AG08395 (cell line): ENCODE measurements around the gene MEIS2.

Experiments used
- DNase-seq: peaks from one replicate; pipeline ENCODE4 v3.0.0; 2012; ENCODE audit warnings: mixed read lengths, low spot score

The MEIS2 gene

DNA sequence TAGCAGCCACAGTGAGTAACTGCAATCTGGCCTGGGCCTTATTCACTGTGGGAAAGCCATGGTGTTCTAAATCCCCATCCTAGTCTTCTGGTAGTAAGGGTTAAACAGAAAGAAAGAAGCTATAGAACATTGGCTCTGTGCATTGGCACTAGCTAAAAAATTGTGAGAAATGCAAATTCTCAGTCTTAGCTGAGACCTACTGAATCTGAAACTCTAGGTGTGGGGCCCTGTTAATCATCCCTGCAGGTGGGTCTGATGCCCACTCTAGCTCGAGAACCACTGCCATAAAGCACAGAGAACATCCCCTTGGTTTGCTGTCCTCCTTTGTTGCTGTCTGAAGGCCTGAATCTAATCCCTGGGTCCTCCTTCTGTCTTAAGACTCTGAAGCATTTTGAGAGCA, 59.3 kb downstream of the MEIS2 start:
- no peak for DNase-seq

DNA sequence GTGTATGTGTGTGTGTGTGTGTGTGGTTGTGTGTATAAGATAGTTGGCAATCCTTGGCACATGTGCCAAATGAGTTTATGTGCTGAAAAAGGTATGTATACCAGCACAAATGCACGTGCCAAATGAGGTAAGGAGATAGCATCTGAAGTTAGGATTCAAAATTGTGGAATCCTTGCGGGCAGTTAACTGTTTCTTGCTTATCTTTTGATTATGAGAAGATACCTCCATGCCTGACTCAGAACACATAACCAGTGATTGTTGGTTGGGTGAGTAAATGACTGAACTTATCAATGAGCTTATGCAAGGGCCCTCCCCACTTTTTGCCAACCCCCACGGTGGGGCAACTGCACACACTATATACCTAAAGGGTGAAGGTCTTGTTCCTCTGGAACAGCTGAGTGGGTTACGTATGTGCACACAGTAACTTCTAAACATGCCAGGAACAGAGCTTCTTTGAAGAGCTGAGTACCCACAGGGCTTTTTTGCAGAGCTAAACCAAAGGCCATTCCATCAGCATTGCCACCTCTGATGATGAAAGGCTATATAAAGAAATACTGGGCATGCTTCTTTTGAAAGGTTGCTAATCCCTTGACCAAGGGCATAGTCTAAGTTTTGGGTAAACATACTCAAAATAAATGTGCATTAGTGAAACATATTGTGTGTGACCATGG, 60.1 kb downstream of the MEIS2 start:
- DNase-seq, result no peak

DNA sequence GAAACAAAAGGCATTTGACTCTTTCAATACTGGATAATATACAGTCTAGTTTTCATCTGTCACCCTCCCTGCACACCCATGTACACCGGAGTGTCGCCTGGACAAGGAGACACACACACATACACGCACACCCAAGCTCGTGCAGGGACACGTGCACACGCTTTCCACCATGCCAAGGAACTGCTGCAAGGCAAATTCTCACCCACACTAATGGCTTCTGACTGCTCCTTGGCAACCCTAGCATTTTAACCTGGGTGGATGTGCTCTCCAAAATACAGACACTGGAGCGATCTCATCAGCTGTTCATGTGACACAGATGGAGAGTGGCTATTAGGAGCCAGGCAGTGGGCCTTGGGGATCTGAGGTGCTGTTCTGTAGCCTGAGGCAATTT, 61.6 kb downstream of the MEIS2 start:
- DNase-seq, result no peak

DNA sequence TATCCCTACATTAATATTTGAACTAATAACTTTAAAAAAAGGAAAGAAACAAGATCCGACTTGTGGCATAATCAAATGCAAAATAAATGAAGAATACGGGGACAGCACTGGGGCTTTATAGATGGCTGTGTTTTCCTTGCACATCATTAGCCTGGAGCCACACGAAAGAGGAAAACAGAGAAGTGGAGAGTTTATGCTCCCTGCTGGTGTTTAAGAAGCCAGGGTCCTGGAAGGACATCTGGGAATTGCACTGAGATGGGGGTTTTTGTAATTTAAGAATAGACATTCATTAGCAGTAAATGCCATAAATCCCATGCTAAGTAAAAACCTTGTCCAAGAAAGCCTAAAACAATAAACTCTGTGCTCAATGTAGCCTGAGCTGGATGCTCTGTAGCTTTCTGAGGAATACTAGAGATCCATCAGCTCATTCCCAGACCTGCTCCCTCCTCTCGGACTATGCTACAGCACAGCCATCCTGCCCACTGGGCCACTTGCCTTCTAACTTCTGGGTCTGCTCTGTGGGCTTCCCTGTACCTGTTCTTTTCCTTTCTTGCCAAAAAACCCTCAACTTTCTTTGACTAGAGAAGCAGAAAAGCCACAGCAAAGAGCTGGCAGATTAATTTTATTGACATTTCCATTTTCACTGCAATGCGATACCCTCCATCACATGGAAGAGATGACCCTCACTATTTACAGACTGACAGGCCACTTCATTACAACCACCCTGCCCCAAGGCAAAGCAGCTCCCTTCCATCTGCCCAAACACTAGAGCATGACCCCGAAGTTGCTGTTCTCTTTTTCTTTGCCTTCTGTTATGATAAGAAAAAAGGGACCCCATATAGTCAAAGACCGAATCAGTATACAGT, 62.3 kb downstream of the MEIS2 start:
- no peak for DNase-seq

DNA sequence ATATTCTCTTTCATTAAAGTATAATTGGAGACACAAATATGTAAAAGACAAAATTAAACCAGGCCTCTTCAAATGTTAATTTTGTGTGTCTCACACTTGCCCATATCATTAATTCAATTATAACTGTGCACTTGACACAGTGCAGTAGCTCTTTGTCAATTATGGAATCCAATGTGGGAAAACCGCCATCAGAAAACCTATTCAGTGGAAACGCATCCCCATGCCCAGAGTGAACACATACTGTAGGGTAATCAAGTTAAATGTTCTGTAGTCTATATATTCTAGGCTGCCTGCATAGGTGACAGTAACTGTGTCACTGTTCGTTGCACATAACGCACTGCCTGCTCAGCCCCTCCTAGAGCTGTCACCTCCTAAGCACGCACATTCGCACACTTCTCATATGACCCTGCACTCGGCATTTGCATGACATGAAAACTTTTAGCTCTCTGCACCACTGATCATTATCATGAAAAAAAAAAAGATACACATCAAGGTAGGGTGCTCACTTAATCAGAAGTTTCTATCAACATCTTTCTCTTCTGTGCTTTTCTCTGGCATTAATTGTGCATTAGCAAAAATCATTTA, 63.2 kb downstream of the MEIS2 start:
- no peak for DNase-seq

DNA sequence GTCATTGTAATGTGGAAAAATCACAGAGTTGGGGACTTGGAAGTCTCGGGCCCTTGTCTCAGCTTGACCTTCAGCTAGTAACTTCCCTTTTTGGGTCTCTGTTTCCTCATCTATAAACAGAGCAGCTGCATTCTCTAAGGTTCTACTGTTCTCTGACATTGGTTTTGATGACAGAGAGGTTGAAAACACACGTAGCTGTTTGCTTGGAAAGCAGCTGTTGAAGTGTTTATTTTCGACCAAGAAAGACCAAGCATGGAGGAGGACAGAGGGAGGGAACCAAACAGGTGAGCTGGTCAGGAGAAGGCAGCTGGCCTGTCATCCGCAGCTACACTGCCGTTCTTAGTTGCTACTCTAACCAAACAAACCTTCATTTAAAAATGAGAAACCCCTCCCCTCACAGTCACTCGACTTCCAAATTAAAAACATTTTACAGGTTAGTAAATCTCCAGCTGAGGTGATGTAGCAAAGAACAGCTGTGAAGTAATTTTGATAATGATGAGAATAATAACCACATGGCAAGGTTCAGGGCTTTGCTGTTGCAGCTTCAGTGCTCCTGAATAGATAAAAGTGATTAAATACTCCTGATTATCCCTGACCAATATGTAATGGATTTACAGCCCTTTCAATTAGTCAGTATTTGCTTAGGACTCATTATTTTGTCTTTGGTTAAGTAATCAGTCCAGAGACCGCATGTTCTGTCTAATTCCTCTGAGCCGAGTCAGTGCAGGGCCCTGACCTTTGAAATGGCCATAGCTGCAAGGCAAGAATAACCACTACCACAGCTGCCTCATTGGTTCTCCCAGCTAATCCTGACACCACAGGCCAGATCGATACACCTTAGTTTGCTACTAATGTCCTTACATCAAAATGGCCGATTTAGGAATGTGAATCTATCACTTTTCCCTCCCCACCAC, 65.3 kb downstream of the MEIS2 start:
- peak; percentile 38 for DNase-seq

DNA sequence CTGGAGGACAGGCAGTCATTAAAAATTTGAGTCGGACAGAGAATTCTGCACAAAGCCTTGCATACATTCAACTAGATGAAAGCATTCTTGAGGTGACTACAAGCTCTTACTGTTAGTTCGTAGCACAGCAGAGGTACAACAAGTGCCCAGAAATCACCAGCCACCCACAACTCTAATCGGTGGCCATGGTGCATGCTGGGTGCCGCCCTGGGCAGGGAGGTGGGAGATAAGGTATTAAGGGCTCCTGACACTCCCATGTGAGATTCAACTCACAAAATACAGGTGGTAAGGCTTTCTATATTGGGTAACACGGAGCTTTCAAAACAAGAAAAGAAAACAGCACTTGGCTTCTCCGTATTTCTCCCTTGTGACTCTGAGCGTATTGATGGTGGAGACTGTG, 66.0 kb downstream of the MEIS2 start:
- no peak for DNase-seq

DNA sequence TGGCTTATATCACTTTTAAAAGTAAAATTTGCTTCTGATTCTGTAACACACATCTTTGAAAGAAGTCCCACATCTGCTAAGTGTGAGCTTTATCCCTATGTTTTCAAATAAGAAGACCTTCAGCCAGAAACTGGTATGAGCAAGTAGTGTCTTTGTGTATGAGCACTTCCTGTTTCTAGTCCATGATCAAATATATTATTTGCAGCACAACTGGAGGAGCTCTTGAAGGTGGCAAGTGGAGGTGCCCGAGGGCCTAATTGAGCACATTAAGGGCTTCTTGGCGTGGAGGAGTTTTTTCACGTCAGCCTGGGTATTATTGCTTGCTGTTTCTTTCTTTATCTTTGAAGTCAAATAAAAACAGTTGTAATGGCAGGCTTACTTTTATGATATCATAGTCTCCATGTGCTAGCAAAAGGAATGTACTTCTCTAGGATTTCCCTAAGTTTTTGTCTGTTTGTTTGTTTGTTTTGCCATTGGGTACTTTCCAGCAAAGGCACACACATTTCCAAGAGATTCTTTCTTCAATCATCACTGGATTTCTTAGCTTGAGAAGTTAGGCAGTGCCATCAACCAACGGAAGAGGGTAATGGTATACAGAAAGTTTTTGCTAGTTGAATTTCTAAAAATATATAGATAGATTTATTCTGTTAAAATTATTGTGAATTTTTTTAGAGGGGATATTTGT, 68.1 kb downstream of the MEIS2 start:
- no peak for DNase-seq

DNA sequence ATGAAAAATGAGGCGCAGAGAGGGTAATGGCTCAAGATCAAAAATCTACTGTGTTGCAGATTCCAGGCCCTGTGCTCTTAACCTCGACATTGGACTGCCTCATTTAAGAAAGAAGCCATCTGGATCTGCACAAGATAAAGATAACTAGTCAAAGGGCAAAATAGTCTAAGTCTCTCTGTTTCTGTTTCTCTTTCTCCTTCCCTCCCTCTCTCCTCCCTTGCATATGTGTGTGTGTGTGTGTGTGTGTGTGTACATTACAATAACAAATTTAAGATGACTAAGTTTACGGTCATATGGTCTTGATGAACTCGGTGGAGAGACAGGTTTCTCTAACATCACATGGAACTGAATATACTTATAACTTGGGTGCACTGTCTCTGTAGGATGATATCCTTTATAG, 69.2 kb downstream of the MEIS2 start:
- no peak for DNase-seq

DNA sequence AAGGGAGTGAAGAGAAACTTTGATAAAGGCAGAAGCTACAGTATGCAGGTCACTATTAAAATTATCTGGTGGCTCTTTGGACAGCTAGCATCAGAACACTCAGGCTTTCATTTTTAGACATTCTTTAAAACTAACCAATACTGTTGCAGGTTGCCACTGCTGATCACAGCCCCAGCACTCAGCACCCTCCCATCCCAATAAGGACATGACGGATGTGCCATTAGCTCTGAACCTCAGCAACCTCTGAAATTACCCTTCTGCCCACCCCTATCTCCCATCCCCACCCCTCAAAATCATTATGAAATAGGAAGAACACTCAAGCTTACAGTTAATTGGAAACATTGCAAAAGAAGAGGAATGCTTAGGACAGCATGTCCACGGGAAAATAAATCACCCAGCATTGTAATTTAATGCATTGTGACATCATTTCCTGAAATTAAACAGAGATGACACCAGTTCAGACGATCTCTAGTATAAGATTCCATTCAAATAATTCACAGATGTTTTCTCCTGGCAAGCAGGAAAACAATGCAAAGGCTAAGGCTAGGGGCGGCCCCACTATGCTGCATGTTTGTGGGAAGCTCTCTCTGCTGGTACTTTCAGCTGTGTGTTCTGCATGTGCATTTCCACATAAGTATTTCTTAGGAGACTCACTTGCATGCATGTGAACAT, 71.6 kb downstream of the MEIS2 start:
- peak; percentile 74 for DNase-seq

DNA sequence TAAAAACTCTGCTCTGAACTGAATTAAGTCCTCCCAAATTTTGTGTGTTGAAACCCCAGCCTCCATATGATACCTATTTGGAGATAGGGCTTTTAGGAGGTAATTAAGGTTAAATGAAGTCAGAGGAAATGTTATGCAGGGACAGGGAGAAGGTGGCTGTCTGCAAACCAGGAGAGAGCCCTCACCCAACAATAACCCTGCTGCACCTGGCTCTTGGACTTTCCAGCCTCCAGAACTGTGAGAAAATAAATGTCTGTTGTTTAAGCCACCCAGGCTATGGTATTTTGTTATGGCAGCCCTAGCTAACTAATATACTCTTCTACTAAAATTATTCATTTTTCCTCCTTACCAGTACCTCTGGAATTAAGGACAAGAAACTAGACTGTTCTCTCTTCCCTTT, 79.5 kb downstream of the MEIS2 start:
- no peak for DNase-seq

DNA sequence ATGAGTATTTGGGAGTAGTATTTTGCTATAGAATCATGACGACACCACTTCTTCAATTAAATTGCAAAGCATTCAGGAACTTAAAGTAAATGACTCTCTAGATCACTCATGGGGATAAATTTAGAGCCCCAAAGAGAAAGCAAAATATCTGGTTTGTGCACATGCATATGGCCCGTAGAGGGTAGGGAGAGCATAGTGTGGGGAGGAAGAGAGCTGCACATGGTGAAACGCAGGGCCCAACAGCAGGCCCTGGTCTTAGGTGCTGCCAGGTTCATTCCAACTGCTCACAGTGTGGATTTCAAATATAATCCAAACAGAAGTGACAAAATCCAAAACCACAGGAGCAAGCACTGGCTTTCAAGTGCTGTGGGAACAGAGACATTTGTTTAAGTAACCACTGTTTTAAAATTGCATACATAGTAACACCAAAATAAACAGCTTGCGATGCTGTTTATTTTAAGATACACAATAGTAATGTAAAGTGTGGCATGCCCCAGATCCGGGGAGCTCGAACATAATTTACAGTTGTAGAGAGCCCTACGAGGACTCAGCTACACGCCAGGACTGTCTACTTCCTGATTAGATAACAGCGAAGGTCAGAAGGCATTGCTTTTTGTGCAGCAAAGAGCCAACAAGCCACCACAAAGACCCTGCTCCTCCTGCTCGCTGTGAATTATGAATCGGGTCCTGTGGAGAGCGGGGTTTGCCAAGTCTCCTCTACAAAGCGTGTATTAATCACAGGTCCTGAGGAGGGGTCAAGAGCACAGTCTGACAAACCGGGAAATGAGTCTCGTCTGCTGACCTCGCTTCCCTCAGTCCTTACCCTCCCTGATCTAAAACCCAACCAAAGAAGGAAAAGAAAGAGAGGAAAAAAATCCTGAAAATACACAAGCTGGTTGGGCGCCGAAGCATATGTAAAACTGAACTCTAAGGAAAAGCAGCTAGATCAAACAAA, 80.6 kb downstream of the MEIS2 start:
- DNase-seq, result no peak

DNA sequence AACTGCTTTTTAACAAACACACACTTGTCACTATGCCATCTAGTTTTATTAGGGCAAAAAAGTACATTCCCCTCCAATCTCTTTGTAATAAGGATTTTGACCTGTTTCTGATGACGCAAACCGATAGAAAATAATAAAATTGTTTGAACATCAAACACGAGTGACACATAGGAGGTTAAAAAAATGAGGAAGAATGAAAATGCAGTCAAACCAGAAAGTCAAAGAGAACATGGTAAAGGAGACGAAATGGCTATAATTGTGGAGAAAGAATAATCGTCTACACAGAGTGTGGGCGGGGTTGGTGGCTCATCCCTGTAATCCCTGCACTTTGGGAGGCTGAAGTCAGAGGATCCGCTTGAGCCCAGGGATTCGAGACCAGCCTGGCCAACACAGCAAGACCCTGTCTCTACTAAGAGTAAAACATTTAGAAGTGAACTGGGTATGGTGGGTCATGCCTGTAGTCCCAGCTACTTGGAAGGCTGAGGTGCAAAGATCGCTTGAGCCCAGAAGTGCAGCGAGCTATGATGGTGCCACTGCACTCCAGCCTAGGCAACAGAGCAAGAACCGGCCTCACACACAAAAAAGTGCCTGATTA, 83.2 kb downstream of the MEIS2 start:
- no peak for DNase-seq

DNA sequence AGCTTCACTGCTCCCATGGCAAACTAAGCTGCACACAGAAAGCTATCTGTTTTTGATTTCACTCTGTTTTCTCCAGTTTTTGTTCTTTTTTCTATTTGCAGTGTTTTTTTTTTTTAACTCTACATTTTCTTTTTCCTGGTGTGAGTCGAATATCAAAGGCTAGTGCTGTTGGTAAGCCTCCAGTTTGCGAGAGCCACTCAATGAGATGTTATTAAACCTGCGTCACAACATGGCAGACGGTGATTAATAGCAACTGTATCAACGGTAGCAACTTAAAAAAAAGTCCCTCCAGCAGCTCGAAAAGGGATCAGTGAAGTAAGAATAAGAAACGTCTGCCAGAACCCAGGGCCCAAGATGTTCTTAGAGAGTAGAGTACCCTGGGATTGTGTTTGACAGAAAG, 84.1 kb downstream of the MEIS2 start:
- DNase-seq, result peak; percentile 50

DNA sequence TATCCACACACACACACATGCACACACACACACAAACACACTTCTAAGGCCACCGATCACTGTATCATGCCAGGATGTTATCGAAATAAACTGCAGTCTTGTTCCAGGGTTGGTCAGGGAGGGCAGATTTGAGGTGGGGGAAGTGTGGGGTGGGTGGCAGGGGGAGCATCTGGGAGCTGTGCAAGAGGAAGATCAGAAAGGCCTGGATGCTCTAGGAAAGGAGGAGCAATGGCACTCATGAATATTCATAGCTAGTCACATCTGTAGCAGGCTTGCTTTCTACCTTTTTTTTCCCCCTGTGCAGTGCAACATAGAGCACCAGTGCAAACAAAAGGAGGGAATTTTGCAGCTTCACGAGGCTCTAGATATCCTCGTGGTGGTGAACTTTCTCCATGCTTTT, 84.9 kb downstream of the MEIS2 start:
- no peak for DNase-seq

DNA sequence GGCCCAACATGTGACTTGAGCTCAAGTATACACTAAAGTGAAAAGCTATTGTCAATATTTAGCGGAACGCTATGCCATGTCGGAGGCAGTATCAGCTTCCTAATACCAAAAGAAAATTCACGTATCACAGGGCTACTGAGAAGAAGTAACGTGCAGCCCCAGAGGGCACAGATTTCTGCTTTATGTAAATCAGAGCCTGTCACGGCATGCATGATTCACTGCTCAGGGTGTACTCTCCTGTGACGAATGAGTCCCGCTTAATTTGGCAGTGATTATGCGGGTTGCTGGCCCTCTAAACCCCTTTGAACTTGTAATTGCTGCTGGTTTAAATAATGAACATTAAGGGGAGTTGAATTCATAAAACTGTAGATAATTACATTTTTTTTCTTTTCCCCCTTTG, 85.3 kb downstream of the MEIS2 start:
- DNase-seq, result peak; percentile 48

DNA sequence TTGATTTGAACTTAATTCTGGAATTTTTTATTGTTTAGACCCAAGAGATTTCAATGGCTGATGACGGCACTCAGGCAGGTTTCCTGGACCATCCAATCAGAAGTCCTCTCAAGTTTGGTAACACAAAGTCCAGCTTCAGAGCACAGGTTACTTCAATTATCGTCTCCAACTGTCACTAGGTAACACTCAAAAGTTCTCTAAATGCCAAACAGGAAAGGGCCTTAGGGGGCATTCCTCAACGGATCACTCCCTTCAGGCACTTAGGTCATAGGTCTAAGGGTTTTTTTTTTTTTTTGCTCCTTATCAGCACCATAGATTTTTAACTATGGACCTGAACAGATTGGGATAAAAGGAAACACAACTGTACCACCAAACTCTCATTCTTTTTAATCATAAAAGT, 85.8 kb downstream of the MEIS2 start:
- DNase-seq, result no peak

DNA sequence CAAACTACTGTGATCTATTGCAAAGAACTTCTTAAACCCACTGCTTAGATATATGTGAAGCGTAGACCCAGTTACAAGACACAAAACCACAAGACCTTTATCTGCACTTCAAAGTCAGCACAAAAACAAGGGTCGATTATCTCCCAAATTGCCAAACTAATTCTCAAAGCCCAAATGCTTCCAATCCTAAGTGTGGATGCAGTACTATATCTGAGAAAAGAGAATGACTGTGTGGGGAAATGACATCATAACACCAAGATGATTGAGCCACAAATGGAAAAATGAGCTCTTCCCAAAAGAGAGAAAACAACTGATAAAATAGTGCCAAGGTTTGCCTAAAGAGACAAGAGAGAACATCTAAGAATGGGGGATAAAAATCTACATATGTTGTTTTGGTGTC, 86.2 kb downstream of the MEIS2 start:
- DNase-seq, result peak; percentile 17

DNA sequence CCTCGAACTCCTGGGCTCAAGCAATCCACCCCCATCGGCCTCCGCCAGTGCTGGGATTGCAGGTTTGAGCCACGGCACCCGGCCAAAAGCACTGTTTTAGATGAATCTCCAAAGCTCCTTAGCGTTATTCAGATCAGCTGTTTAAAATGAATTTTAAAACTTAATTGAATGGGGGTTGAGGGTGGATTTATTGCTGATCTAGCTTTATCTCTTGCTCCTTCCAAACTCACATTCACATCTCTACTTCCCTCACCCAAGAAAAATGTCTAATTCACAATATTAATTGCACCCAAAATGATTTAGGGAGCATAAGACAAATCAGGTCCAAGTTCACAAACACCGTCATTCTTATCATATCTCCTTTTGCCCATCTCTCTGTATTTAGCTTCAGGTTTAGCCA, 89.8 kb downstream of the MEIS2 start:
- no peak for DNase-seq

DNA sequence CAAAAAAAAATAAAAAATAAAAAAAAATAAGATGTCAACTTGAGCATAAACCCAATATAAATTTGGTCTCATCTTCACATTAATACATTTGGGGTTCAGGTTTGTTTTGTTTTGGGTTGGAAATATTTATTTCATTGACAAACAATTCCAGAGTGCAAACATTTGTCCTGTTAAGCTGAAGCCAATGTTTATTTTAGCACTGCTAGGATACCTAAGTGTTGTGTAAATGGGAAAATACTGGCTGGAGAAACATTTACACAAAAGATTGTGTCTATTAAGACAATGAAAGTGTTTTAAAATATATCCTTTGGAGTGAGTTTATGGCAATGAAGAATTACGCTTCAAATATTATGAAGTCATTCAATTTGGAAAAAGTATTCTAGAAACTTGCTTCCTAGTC, 91.1 kb downstream of the MEIS2 start:
- no peak for DNase-seq
